SK-N-MC (cell line): Measurements from ENCODE around the gene RPS6KL1.

Source experiments
- EZH2 ChIP-seq: fragments of 200-600 bp; sonication (generic); IDR thresholded peaks from one replicate; pipeline ENCODE4 v1.6.1; 2017; ENCODE audit warnings: antibody characterized with exemption
- FOXP2 ChIP-seq: optimal IDR thresholded peaks from 2 replicates; pipeline ENCODE3; 2011; ENCODE audit warnings: mild to moderate bottlenecking, moderate library complexity; ENCODE audit not compliant: insufficient read depth; ENCODE audit errors: extremely low read length, control extremely low read depth
- POLR2AphosphoS5 ChIP-seq: IDR thresholded peaks from 2 replicates; pipeline ENCODE4 v1.6.1; 2012; ENCODE audit warnings: mild to moderate bottlenecking, low read depth, low read length, borderline replicate concordance

- TF ChIP-seq POLR2AphosphoS5 (no peak), EZH2 (no peak), FOXP2 (no peak)
Observed at GRCh38 chr14:74861734-74862090, 61.3 kb downstream of the RPS6KL1 start.
